ENCODE measurements around the gene AOPEP.
A peak's percentile ranks its signal among the peaks of the same experiment; 100 is the strongest.
"Not testable (repeated sequence)": the region's sequence is repeated elsewhere in the genome, so short reads cannot be mapped to it uniquely, and the experiment has no call there.

The AOPEP gene

GRCh38 chr9:94997727-94998126 lies 271.2 kb downstream of the AOPEP start:
- no peak for DNase-seq

- DNase-seq, result no peak
Measured at GRCh38 chr9:94999832-95000231, 273.3 kb downstream of the AOPEP start.

GRCh38 chr9:95000821-95001220 lies 274.3 kb downstream of the AOPEP start:
- DNase-seq, result no peak

DNA sequence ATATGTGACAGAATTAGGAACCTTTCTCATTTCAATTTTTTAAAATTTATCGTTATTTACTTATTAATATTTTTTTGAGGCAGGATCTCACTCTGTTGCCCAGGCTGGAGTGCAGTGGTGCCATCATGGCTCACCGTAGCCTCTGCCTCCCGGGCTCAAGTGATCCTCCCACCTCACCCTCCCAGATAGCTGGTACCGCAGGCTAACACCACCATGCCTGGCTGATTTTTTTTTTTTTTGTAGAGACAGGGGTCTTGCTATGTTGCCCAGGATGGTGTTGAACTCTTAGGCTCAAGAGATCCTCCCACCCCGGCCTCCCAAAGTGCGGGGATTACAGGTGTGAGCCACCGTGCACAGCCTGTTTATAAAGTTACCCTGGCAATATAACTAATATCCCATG lies 275.2 kb downstream of the AOPEP start:
- no peak for DNase-seq

- DNase-seq, result peak in 1 of 5 experiments; percentile 60
Measured at GRCh38 chr9:95003689-95004410, 277.4 kb downstream of the AOPEP start.

- peak in 2 of 5 experiments; percentile 22 to 72 for DNase-seq
Measured at GRCh38 chr9:95004411-95005277, 278.1 kb downstream of the AOPEP start.

GRCh38 chr9:95005278-95006143 lies 279.0 kb downstream of the AOPEP start:
- DNase-seq, result no peak

GRCh38 chr9:95007226-95007869 lies 280.8 kb downstream of the AOPEP start:
- DNase-seq, result no peak

GRCh38 chr9:95008151-95008771 lies 281.8 kb downstream of the AOPEP start:
- DNase-seq, result peak in 1 of 5 experiments; percentile 13

GRCh38 chr9:95009459-95009858 lies 283.0 kb downstream of the AOPEP start:
- no peak for DNase-seq

DNA sequence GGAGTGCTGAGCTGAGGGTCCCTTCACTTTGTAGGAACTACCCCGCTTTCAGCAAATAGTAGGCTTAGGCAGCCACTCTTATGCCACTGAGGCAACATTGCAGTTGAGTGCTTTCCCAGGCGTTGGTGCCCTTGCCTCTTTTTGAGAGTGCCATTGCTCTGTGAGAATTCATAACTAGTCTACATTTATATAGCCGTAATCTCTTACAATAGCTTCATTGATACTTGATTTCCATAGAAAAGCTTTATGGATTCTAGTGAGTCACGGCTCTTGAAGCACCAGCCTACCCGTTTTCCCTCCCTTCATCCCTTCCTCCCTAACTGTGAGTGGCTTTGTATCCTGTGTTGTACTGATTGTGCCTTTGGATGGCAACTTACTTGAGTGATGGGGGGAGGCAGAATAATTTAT lies 283.9 kb downstream of the AOPEP start:
- no peak for DNase-seq

DNA sequence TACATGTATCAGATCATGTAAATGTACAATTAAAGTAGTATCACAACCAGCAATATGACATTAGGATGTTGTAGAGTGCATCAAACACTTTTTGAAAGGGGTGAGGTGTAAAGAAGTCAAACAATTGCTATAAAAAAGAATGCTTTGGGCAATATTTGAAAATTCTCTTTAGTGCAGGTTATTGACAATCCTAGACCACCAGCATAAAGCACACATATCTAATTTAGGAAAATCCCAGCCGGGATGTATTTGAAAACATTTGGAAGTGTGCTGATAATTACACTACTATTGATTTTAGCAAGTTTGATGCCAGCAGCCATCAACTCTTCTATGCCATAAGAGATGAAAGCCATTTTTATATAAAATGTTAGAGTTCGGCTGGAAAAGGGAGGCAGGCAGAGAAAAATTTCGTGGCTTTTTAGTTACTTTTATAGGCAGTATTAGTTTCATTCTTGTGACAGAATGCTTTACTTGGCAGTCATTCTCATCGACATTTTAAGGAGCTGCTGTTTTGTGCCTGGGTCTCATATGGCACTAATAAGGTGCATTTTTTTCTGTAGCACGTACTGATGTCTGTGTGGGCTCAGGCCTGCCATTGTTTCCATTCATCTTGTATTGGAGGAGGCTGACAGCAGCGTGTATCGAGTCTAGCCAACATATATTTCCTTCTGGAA lies 285.7 kb downstream of the AOPEP start:
- DNase-seq, result no peak

GRCh38 chr9:95012902-95013301 lies 286.4 kb downstream of the AOPEP start:
- no peak for DNase-seq

- DNase-seq, result no peak
Measured at GRCh38 chr9:95014917-95015316, 288.4 kb downstream of the AOPEP start.

DNA sequence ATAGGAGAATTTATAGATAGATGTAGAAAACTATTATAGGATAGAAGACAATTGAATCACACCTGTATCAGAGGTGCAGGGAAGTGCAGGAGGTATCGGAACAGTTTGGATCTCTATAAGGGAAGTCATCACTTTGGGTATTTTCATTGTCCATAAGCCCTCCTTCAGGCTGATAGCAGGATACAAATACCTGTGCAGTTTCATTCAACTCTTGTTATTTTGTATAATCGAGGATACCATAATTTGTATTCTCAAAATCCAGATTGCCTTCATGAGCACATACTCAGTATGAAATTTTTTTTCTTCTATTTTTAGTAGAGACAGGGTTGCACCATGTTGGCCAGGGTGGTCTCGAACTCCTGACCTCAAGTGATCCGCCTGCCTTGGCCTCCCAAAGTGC lies 289.1 kb downstream of the AOPEP start:
- no peak for DNase-seq

DNA sequence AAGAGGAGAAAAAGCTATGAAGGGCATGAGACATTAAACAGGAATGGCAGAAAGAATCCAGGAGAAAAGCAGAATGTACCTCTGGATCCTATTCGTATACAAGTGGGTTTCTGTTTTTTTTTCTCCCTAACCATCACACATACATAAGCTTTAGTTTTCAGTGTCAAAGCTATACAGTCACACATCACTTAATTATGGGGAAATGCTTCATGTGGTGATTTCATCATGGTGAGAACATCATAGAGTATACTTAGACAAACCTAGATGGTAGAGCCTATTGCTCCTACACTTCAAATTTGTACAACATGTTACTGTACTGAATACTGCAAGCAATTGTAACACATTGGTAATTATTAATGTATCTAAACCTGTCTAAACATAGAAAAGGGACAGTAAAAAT lies 290.6 kb downstream of the AOPEP start:
- no peak for DNase-seq

DNA sequence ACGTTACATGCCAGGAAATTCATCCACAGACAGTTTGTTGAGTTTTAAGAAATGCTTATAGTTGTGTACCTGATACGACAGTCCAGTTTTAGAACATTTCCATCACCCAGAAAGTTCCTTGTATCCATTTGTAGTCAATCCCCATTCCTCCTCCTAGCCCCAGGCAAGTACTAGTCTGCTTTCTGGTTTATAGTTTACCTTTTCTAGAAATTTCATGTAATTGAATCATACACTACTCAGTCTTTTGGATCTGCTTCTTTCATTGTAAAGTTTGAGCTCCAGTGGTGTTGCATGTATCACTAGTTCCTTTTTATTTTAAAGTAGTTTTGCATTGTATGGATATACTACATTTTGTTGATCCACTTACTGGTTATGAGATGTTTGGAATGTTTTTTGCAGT lies 291.2 kb downstream of the AOPEP start:
- DNase-seq, result no peak

- no peak for DNase-seq
Measured at GRCh38 chr9:95018099-95018936, 291.8 kb downstream of the AOPEP start.

- DNase-seq, result not testable (repeated sequence)
Measured at GRCh38 chr9:95020644-95021043, 294.1 kb downstream of the AOPEP start.

GRCh38 chr9:95021166-95021886 lies 294.8 kb downstream of the AOPEP start:
- DNase-seq, result no peak

All from T-helper 2 cell (primary cell).